ENCODE results near the gene ROPN1B.
"Not testable (repeated sequence)": the region's sequence is repeated elsewhere in the genome, so short reads cannot be mapped to it uniquely, and the experiment has no call there.

The ROPN1B gene

DNA sequence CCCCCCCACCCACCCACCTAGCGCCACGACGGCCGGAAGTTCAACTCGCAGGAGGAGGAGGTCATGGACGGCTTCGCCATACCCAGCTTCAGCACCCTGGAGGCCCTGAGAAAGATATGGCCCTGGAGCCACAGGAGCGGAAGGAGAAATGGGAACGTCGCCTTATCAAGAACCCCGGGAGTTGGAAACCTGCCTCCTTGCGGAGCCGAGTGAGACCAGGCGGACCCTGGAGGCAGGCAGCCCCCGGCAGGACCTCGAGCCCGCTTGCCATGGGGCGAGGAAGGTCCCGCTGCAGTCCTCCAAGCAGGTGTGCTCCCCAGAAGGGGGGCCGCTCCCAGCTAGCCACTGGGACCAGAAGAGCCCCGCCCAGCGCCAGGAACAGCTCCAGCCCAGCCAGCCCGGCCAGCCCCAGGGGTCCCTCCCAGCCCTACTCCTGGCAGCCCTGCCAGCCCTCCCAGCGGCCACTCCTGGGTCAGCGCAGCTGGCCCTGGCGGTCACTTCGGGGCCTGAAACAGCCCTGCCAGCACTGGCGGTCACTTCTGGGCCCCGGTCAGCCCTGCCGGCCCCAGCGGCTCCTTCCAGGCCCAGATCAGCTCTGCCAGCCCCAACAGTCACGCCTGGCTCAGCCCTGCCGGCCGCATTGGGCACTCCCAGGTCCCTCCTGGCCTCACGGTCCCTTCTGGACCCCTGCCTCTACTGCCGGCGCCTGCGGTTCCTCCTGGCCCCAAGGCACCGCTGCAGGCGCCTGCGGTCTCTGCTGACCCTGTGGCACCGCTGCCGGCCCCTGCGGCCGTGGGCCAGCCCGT, 10.3 kb upstream of the ROPN1B start:
- no peak for DNase-seq

DNA sequence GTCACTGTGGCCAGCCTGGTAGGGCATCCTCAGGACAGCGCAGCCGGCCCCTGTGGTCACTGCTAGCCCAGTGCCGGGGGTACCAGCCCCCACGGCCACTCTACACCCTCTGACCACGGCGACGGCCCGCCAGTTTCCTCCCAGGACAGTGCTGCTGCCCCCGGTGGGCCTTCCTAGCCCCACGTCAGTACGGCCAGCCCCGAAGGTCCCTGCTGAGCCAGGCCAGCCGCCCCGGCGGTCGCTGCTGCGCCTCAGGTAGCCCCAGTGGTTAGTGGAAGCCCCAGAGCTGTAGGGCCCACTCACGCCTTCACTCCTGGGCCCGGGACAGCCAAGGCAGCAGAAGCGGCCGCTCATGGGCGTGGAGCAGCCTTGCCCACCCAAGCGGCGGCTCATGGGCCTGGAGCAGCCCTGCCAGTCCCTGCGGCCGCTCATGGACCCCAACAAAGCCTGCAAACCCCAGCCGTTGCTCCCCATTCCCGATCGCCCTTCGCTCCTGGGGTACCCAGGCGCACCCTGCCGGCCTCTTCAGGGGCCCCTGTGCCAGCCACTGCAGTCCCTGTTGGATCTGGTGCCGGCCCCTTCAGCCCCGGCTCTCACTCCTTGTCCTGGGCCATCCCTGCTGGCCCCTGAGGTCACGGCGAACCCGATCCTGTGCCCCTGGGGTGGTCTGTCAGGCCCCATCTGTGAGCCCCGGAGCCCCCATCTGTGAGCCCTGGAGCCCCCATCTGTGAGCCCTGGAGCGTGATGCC, 9.5 kb upstream of the ROPN1B start:
- no peak for DNase-seq

DNA sequence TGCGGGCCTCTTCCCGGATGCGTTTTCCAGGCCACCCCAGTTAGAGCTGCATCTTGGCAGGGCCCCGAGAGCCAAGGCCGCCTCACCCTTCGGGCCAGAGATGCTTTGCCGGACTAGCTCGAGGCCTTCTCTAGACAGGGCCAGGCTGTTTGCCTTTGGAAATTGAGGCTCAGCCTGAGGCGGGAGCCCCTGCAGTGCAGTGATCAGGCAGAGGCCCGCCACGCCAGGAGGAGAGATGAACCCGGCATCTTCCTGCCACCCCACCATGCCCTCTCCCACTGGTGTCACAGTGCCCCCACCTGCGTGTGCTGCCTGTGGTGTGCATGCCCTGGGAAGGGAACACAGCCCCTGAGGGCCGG, 8.9 kb upstream of the ROPN1B start:
- DNase-seq, result no peak

DNA sequence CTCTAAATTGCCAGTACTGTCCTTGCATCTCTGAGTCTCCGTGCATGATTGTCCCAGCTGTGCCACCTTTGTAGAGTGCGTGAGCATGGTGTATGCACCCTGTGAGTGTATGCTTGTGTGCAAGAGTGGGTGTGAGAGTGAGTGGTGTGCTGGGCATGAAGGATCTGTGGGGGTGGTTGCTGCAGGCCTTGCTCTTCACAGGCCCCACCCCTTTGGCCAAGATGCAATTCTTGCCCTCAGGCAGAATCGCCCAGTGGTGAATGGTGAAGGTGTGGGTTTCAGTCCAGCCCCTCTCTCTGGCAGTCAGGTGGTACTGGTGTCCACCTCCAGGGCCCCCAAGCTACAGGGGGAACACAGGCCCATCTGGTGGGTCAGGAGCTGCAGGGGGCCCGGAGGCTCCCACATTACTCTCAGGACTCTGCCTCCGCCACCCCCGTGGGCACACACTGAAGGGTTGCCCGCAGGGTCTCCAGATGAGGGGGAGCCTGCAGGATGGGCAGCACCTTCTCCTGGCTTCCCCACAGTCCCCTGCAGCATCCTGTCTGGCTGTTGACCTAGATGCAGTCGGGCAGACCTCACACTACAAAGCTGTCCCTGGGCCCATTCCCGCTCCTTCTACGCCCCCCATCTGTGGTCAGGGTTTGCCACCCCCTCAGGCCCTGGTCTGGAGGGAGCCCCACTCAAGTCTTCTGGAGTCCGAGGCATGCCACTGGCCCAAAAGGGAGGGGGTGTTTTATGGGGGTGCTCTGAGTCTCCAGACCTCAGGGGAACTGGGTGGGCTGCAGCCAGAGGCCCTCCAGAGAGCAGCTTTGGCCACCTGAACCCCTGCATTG, 8.3 kb upstream of the ROPN1B start:
- no peak for DNase-seq

DNA sequence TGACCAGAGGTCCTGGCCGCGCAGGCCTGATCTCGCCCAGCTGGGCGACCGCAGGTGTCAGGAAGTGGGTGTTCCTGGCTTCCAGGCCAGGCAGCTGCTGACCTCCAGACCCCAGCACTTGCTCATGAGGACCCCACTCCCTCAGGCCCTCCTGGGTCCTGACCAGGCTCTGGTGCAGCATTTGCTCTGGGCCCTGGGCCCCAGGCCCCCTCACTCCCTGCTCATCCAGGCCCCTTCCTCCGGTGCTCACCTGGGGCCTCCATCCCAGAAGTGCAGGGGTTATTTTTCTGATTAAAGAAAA, 7.7 kb upstream of the ROPN1B start:
- no peak for DNase-seq

DNA sequence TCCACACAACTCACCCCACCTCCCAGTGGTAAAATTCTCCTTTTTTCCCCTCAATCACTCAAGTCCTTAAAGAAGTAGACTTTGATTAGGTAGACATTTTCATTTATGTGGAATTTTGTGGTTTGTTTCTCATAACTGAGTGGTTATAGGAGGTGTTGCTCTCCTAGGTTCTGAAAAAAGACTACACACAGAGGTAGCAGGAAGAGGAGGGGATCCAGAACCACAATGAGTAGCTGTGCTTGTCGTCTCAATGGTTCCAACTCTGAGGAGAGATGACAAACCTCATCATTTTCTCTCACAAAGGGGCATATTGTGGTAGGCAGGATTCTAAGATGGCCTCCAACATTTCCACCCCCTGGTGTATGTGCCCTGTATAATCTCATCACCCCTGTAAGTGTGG, 5.1 kb upstream of the ROPN1B start:
- not testable (repeated sequence) for DNase-seq

DNA sequence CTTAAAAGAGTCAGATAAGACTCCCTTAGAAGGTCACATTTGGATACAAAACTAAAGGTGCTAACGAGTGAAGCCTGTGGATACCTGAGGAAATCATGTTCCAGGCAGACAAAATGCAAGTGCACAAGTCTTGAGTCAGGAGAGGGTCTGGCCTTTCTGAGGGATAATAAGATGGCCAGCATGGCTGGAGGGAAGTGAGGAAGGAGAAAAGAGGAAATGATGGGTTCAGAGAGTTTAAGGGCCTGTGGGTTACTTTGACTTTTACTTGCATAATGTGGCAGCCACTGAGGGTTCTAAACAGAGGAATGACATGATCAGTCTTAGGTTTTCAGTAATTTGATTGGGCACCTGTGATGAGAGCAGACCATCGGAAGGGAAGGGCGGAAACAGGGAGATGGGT, 3.5 kb upstream of the ROPN1B start:
- DNase-seq, result no peak

DNA sequence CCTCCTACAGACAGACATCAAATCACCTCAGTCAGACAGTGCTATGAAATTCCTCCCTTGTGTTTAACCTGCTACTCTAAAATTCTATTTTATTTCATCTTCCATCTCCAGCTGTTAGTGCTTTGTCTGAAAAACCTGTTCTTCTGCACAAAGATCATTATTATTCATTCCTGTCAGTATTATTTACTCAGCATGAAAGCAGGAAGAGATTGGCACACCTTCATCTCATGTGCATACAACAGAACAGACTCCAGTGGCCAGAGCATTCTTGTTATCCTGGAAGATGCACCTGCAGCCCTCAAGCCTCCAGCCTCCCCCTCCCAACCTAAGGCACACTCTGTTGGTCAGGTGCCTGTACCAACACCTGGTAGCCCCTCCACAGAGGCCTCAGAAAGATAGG, 1.8 kb upstream of the ROPN1B start:
- no peak for DNase-seq

DNA sequence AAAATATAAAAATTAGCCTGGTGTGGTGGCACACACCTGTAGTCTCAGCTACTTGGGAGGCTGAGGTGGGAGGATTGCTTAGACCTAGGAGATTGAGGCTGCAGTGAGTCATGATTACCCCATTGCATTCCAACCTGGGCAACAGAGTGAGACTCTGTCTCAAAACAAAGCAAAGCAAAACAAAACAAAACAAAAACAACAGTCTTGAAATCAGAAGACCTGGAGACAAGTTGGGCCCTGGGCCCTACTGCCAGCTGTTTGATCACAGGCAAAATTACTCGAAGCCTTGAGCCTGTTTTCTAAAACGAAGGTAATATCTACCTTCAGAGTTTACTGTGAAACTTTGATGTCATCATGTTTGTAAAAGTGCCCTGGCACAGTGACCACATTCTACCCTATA, 857 bp upstream of the ROPN1B start:
- not testable (repeated sequence) for DNase-seq

DNA sequence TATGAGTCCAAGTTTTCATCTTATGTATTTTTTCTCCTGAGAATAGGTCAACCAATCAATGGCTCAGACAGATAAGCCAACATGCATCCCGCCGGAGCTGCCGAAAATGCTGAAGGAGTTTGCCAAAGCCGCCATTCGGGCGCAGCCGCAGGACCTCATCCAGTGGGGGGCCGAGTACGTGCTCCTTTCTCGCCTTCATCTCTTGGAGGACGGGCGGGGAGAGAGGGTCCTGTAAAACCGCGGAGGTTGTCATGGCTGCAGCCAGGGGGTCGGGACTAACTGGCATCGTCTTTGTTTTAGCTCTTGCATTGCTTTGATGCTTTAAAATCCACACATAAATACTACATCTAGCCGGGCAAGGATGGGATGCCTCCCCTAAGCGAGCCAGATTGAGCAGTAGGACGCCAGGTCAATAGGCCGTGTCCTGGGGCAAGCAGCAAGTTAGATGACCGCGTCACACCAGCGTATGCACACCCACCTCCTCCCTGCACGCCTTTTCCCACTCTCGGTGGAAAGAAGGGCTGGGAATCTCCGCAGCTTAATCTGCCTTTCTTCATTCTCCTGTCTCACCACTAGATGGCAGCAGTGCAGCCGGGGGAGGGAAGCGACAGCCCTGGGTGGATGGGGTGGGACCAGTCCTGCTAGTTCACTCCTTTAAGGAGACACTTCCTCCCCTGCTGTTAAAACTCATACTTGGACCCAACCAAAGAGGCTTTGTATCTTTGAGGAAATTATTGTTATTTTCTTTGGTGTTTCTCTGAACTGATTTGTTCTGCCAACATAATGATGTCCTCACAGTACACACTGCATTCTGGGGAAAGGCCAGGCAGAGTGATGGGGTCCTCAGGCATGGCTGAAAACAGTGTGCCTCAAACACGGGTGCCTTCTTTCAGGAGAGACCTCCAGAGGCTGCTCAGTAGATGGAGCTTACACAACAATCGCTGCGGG, 3.3 kb downstream of the ROPN1B start:
- DNase-seq, result not testable (repeated sequence)

DNA sequence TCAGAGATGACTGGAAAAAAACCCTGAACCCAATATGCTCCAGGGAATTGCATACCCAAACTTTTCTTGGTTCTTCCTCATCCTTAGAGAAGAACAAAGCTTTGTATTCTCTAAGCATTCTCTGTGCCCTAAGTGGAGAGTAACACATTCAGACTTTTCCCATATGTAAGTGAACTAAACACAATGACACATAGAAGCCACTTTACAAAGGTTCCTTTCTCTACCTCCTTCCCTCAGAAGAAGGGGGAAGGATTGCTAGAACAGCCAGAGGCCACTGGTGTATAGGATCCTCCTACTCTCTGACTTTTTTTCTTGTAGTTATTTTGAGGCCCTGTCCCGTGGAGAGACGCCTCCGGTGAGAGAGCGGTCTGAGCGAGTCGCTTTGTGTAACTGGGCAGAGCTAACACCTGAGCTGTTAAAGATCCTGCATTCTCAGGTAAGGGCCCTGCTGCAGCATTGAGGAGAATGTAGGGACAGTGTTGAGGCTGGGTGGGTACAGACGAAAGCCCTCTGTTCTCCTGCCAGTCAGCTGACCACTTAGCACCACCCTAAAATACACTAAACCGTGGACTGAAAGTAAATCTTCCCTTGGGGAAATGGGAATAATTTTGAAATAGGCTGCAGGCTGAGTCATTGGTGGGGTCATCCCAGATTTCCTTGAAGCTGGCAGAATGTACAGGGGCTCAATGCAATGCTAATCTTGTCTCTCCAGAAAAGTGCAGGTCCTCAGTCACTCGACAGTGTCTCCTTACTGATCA, 6.4 kb downstream of the ROPN1B start:
- not testable (repeated sequence) for DNase-seq

DNA sequence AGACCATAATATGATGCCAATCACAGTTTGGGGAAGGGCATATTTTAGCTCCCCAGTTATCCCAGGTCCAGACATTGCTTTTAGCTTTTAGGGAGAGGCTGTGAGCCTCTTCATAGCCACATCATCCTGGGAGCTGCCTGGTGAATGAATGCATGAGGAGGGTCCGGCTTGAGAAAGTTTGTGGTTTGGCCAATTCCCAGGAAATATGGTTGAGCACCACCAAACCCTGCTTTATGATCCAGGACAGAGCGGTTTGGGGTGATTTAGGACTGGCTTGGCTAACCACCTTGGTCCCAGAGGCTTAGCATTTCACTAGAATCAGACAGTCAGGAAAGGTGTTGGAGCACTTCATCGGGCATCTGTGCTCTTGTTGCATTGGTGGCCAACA, 7.0 kb downstream of the ROPN1B start:
- not testable (repeated sequence) for DNase-seq

DNA sequence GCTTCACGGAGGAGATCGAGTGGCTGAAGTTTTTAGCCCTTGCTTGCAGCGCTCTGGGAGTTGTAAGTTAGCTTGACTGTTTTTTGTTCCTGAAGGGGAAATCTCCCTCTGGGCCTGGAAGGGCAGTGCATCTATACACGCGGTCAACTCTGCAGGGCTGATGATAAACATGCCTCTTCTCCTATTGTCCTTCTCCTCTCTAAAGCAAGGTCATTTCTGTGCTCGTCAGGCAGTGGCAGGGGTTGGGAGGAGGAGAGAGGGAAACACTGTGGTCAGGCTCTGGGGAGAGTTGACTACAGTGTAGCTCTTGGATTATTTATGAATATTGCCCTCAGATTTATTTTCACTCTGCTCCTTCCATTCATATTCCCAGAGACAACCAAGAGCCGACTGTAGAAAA, 8.1 kb downstream of the ROPN1B start:
- not testable (repeated sequence) for DNase-seq

DNA sequence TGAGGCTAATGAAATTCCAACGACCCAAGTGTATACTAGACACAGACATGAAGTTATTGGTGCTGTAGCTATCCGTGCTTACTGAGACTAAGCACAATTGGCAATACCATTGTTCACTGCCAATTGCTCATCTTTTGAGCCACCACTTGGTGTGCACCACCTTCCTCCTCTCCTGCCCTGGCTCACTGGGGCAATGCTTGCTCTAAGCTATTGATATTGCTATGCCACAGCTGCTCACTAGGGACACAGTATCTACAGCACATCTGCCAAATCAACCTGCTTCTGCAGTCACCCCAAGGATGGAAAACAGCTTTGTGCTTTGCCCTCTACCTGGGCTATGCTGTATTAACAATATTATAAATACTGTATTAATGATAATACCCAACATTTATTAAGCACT, 16.0 kb downstream of the ROPN1B start:
- not testable (repeated sequence) for DNase-seq

DNA sequence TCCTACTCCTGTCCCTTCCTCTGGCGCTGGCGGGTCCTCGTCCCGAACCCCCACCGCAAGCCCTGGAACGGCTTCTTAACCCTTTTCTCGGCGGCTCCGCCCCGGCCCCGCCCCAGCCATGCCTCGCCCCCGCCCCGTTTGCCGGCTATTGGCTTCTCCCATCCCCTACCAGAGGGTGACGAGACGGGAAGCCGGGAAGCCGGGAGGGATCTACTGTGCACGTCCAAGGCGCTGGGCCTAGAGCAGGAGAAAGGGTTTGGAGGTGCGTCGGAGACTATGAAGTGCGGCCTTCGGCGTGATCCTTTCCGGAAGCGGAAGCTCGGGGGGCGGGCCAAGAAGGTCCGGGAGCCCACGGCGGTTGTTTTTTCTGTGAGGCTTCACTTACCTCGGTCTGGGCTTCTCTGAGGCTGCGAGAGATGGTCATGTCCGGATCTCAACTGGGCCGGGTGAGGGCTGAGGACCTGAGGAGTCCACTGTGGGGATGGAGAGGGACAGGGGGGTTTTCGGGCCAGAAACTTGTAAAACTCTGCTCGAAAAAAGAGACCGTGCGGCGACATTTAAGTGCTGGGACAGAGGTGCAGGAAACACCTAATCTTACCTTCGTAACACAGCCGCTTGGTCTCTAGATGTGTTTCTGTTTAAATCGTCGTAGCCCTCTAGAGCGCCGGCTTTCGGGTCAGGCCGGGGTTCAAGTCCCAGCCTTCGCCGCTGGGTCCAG, 21.4 kb downstream of the ROPN1B start:
- DNase-seq, result peak; percentile 11 to 68 (median 57)

DNA sequence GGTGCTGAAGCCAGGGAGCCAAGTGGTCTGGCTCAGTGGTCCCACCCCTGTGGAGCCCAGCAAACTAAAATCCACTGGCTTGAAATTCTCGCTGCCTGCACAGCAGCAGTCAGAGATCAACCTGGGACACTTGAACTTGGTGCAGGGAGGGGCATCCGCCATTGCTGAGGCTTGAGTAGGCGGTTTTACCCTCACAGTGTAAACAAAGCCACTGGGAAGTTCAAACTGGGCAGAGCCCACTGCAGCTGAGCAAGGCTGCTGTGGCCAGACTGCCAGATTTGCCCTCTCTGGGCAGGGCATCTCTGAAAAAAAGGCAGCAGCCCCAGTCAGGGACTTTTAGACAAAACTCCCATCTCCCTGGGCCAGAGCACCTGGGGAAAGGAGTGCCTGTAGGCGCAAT, 27.8 kb downstream of the ROPN1B start:
- DNase-seq, result not testable (repeated sequence)

DNA sequence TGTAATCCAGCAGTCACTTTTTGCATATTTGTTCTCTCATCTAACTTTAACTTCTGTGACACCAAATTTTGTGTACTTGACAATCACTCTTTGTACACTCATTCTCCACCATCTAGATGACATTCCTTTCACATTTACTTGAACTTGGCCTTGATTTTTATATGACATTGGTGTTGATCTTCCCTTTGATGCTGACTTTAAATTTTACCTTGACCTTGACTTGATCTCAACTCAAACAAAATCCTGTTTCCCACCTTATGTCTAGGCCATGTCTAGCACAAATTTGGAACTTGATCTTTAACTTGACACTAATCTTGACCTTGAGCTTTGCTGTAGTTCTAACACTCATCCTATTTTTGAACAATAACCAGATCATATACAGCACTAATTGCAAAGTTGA, 33.2 kb downstream of the ROPN1B start:
- no peak for DNase-seq

DNA sequence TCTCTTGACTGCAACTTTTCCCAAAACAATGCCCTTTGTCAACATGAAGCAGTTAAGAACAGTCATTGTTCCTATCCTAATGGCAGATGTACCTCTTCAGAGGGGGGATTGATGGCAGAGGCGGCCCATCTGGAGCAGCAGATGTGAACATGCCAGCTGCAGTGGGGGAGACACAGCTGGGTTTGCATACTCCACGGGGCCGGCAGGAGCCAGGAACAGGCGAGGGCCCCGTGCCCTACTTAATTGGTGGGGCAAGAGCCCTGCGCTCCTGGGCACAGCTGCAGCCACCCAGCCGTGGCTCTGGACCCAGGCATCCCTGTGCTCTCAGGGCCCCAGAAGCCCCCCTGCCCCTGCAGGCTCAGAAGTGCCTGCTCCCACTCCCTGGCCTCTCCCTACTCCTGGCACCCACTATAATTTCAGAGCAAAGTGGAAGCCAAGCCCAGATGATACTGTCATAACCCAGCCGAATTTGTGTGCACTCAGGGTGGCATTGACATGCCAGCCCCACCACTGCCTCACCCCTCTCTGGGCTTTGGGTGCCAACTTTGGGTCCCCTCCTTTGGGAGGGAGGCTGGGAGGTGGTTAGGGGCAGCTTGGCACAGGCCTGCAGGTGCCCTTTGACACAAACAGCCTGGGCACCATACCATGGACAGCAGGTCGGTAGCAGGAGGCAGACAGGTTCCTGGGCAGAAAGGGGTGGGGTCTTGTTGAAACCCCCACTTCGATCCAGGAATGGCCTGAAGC, 34.6 kb downstream of the ROPN1B start:
- DNase-seq, result no peak

DNA sequence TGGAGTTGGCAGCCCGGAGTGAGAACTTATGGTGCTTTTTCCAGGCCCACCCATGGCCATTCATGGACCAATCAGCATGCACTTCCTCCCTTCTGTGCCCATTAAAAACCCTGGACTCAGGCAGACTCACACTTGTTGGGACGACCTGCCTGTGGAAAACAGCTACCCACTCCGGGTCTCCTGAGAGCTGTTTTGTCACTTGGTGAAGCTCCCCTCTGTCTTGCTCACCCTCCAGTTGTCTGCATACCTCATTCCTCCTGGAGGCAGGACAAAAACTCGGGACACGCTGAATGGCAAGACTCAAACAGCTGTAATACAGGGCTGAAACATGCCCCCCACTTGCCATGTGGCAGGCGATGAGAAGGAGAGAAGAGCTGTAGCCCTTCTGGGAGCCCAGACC, 35.2 kb downstream of the ROPN1B start:
- no peak for DNase-seq

DNA sequence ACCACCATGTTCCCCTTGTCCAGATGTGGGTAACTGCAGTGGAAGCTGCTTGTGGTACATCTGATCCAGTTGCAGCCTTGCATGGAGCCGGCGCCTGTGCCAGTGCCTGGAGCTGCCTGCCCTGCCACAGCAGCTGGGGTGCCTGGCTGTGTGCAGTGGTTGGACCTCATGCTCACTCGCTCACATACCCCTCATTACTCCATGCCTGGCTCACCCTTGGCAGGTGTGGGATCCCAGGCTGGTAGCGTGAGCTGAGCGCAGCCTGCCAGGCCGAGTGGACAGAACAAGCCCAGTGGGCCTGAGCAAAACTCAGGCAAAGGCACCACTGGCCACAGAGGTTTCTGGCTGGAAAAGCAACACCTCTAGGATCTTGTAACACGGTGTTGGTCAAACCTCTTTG, 35.7 kb downstream of the ROPN1B start:
- DNase-seq, result no peak
